IgD-negative memory B cell (primary cell): ENCODE results near the gene SMAD1. TPM values are rescaled to one million over a fixed set of nuclear protein-coding genes. Genes with fewer than 3 reads are reported as not detected.
"Not testable (repeated sequence)": the region's sequence is repeated elsewhere in the genome, so short reads cannot be mapped to it uniquely, and the experiment has no call there.

Experiments used
- H3K27ac Mint-ChIP-seq, 3 donors: one replicate each; pipeline ENCODE4 v1.8.0; 2020 to 2022; ENCODE audit warnings: mild to moderate bottlenecking in 3 of 3, mixed read lengths in 3 of 3, moderate library complexity in 1 of 3
- H3K27me3 Mint-ChIP-seq: one replicate; pipeline ENCODE4 v1.8.0; 2021; ENCODE audit warnings: mixed read lengths
- H3K36me3 Mint-ChIP-seq: one replicate; pipeline ENCODE4 v1.8.0; 2020; ENCODE audit warnings: mild to moderate bottlenecking, mixed read lengths
- H3K4me1 Mint-ChIP-seq, 3 donors: one replicate each; pipeline ENCODE4 v1.8.0; 2020 to 2022; ENCODE audit warnings: mixed read lengths in 3 of 3, mild to moderate bottlenecking in 1 of 3
- H3K4me3 Mint-ChIP-seq, 4 donors: one replicate each; pipeline ENCODE4 v1.8.0; 2020 to 2022; ENCODE audit warnings: mild to moderate bottlenecking in 4 of 4, mixed read lengths in 4 of 4, moderate library complexity in 3 of 4
- H3K9me3 Mint-ChIP-seq, 3 donors: one replicate each; pipeline ENCODE4 v1.8.0; 2020 to 2021; ENCODE audit warnings: mixed read lengths in 3 of 3, mild to moderate bottlenecking in 1 of 3
- polyA plus RNA-seq: library from polyadenylated mRNA; unstranded; fragments of 300-500 nt; fragmentation: Illumina TruSeq; gene quantifications from one replicate; pipeline ENCODE4 v1.2.3, GENCODE V29; 2021

The SMAD1 gene
- polyA plus RNA-seq, 1 donor from 2014 or later, result not detected

- H3K36me3 Mint-ChIP-seq, result no peaks in the 10 kb centered on the region
- no peak overlapping the region for H3K27ac Mint-ChIP-seq
- no peaks in the 10 kb centered on the region for H3K4me1 Mint-ChIP-seq
- peaks cover 6% of the 10 kb centered on the region for H3K27me3 Mint-ChIP-seq
- H3K4me3 Mint-ChIP-seq, result no peak overlapping the region
- H3K9me3 Mint-ChIP-seq, result peaks cover 0 to 11% (median 2%) of the 10 kb centered on the region in 3 donors
Measured at GRCh38 chr4:145580906-145581305, 99.3 kb downstream of the SMAD1 start.

DNA sequence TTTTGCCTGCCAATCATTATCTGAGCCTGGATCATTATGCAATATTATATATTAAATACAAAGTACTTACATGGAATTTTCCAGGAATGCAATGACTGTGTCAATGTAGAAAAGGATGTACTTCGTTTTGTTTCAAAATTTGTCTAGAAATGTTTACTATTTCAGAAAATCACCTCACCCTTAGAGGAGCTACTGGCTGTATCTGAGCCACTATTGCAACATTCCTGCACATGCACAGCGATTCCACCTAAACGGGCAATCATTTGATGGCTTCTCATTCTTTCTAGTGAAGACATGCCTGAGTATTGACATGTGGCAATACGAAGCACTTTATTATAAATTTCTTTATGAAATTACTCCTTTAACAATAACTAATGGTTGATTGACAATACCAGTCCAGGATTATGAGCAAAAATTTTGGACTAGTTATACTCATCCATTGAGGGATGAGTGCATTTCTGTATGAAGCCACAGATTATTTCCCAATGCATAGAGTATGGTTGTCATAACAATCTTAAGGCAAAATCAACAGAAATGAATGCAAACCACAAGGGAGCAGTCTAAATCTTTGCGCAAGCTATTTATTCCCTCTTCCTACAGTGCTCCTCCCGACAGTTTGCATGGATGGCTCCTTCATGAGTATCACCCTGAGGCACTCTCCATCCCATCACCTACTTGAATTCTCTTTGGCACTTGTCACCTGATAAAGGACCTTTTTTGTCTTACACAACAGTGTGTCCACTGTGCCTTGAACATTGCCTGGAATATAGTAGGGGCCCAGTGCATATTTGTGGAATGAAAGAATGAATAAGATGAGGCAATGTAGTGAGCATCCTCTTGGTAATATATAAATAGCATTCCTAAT is 101.8 kb downstream of the SMAD1 start:
- Mint-ChIP-seq H3K27ac (no peak overlapping the region), H3K27me3 (peaks cover 8% of the 10 kb centered on the region), H3K4me1 (no peaks in the 10 kb centered on the region), H3K36me3 (no peaks in the 10 kb centered on the region), H3K4me3 (no peak overlapping the region), H3K9me3 (peaks cover 0 to 7% (median 2%) of the 10 kb centered on the region in 3 donors)

DNA sequence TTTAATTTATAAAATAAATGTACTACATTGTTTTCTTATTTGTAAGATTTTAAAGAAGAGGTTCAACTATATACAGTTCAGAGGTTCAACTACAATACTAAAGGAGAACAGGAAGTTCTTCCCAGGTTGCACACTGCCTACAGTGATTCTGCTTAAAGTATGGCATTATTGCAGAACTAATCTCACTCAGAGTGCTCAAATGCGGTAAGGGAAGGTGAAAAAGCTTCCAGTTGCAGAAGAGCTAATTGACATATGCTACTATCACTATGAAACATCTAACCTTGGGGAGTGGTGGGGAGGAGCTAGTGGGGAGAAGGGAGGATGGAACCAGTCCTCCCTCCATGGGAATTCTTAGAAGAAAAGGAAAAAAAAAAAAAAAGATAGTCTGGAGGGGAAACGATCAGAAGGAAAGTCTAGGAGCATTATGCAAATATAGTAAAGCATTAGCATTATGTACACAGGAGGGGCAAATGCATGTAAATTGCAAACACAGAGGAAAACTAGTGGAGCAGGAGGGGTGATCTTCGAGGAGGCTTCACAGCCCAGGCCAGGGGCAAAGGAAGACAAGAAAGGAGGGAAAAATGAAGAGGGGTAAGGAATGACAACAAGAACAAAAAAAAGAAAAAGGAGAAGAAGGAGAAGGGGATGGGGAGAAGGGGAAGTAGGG is 105.6 kb downstream of the SMAD1 start:
- Mint-ChIP-seq H3K9me3 (peaks cover 0 to 5% (median 1%) of the 10 kb centered on the region in 3 donors), H3K36me3 (no peaks in the 10 kb centered on the region), H3K27ac (no peak overlapping the region), H3K4me3 (no peak overlapping the region), H3K4me1 (no peaks in the 10 kb centered on the region), H3K27me3 (peaks cover 10% of the 10 kb centered on the region)

GRCh38 chr4:145589381-145589780 is 107.7 kb downstream of the SMAD1 start:
- not testable (repeated sequence) for H3K4me3 Mint-ChIP-seq, H3K27ac Mint-ChIP-seq, H3K27me3 Mint-ChIP-seq, H3K4me1 Mint-ChIP-seq, H3K9me3 Mint-ChIP-seq, H3K36me3 Mint-ChIP-seq

DNA sequence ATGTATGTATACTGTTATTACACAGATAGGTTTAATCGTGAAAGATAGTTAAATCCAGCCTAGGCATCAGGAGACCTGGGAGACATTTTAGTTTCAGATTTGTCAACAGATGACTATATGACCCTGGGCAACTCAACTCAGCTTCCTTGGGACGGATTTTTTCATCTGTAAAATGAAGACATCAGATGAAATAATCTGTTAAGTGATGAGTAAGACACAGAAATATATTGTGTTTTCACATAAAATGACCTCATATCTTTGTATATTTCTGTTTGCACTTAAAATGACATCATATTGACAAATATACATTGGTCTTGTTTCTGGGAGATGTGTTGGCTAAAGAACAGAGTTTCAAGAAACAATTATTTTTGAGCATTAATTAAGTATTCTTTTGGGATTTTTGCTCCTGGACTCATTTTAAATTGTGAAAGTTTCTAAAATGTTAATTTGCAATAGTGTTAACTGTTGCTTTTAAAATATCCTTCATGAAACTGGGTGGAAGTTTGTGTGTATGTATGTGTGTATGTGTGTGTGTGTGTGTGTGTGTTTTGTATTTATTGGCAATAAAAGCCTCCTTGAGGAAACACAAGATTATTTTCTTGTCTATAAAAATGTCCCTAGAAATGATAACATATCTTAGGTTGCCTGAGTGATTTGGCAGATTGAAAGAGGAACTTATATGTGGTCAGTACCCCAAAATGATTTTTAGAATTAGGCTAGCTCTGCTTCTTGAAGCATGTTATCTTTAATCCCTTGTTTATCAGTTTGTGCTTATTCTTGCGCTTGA is 108.5 kb downstream of the SMAD1 start:
- Mint-ChIP-seq H3K36me3 (no peaks in the 10 kb centered on the region), H3K27ac (no peak overlapping the region), H3K4me3 (no peak overlapping the region), H3K4me1 (no peaks in the 10 kb centered on the region), H3K27me3 (peaks cover 8% of the 10 kb centered on the region), H3K9me3 (peaks cover 0 to 5% (median 3%) of the 10 kb centered on the region in 3 donors)

- H3K36me3 Mint-ChIP-seq, result no peaks in the 10 kb centered on the region
- H3K27ac Mint-ChIP-seq, result no peak overlapping the region
- peaks cover 6% of the 10 kb centered on the region for H3K27me3 Mint-ChIP-seq
- no peaks in the 10 kb centered on the region for H3K4me1 Mint-ChIP-seq
- peaks cover 1 to 18% (median 5%) of the 10 kb centered on the region in 3 donors for H3K9me3 Mint-ChIP-seq
- no peak overlapping the region for H3K4me3 Mint-ChIP-seq
Measured at GRCh38 chr4:145602129-145602760, 120.6 kb downstream of the SMAD1 start.

- Mint-ChIP-seq H3K4me3 (no peak overlapping the region), H3K36me3 (no peaks in the 10 kb centered on the region), H3K4me1 (no peaks in the 10 kb centered on the region)
Measured at GRCh38 chr4:145605941-145606340, 124.3 kb downstream of the SMAD1 start.

More at GRCh38 chr4:145605941-145606340, 124.3 kb downstream of the SMAD1 start:
- H3K27ac Mint-ChIP-seq, result no peak overlapping the region
- no peaks in the 10 kb centered on the region for H3K27me3 Mint-ChIP-seq
- peaks cover 1 to 18% (median 5%) of the 10 kb centered on the region in 3 donors for H3K9me3 Mint-ChIP-seq

Other genes starting within 250 kb of the SMAD1 start
- 7.4 TPM for gene MMAA, start 137.5 kb downstream of the SMAD1 start, polyA plus RNA-seq
- gene C4orf51, start 198.3 kb downstream of the SMAD1 start, polyA plus RNA-seq, result not detected